Kidney (tissue), 14 donors: ENCODE measurements around the gene FOXE1. TPM values are rescaled to one million over a fixed set of nuclear protein-coding genes. Genes with fewer than 3 reads are reported as not detected.

Experiments used
- DNase-seq, 5 donors: peaks; one replicate each; pipeline ENCODE4 v3.0.0-alpha.2; 2013 to 2020
- FAIRE-seq: peaks from 2 replicates; lab custom pipeline; 2012; peaks lifted over from hg19 to GRCh38; lab: Jason Lieb, UNC
- H3K27ac ChIP-seq, 2 donors: one replicate each; pipeline ENCODE4 v1.7.0; 2013; ENCODE audit warnings: low read depth in 2 of 2, low read length in 2 of 2, inconsistent platforms in 1 of 2
- H3K27me3 ChIP-seq: one replicate; pipeline ENCODE4 v1.7.1; 2013; ENCODE audit warnings: low read length, inconsistent platforms; ENCODE audit not compliant: control insufficient read depth, insufficient read depth
- H3K36me3 ChIP-seq, 3 donors: one replicate each; pipeline versions ENCODE4 v1.7.0 to v1.7.1; 2013; ENCODE audit warnings: low read length in 3 of 3, control low read depth in 1 of 3, inconsistent platforms in 1 of 3; ENCODE audit not compliant: insufficient read depth in 3 of 3, control insufficient read depth in 2 of 3
- H3K4me1 ChIP-seq, 3 donors: one replicate each; pipeline versions ENCODE4 v1.7.0 to v1.7.1; 2013; ENCODE audit warnings: low read length in 3 of 3, inconsistent platforms in 1 of 3, low read depth in 1 of 3; ENCODE audit not compliant: control insufficient read depth in 2 of 3, insufficient read depth in 2 of 3
- H3K4me3 ChIP-seq, 3 donors: one replicate each; pipeline versions ENCODE4 v1.7.0 to v1.8.1; 2013; ENCODE audit warnings: low read length in 3 of 3, control low read depth in 1 of 3, inconsistent platforms in 1 of 3
- H3K9ac ChIP-seq, 3 donors: one replicate each; pipeline versions ENCODE4 v1.7.0 to v1.7.1; 2013; ENCODE audit warnings: low read length in 3 of 3, control low read depth in 1 of 3, inconsistent platforms in 1 of 3
- H3K9me3 ChIP-seq, 3 donors: one replicate each; pipeline versions ENCODE4 v1.7.0 to v1.7.1; 2013; ENCODE audit warnings: low read length in 3 of 3, control low read depth in 1 of 3, inconsistent platforms in 1 of 3; ENCODE audit not compliant: control insufficient read depth in 2 of 3, insufficient read depth in 1 of 3
- intact Hi-C: fragments of 100-400 bp; cut with DNase I; formaldehyde crosslinking; loops from one replicate; pipeline ENCODE4 v1.11.1; 2022
- polyA plus RNA-seq: library from polyadenylated mRNA; stranded (reverse); fragments of 350-450 nt; fragmentation: Illumina TruSeq; extraction: RNeasy Lipid Tissue Mini Kit (QIAGEN cat#74804); gene quantifications from one replicate; pipeline ENCODE4 v1.2.3, GENCODE V29; 2014; ENCODE audit warnings: low read depth, low replicate concordance; ENCODE audit not compliant: insufficient read depth
- total RNA-seq: library from RNA; stranded (reverse); fragmentation: NEBNext Ultra II Directional; extraction: Animal tissue kit (Norgen Biotek cat#: 25700); gene quantifications from one replicate; pipeline ENCODE4 v1.2.1, GENCODE V29; 2021
- TF ChIP-seq, protein P1 (sequence below): IDR thresholded peaks from 3 replicates; pipeline ENCODE4 v1.5.1; 2012; ENCODE audit warnings: mild to moderate bottlenecking, moderate library complexity, borderline replicate concordance; ENCODE audit not compliant: insufficient read depth; ENCODE audit errors: extremely low read depth
- donor health status: control.
- donor health status: control.
- donor health status: control.
- donor health status: control.
- donor health status: control.
- donor health status: DM: yes; HTN: yes; CAD: no.
- donor health status: Normal renal cell carcinoma (clear cell type).

The FOXE1 gene
- total and polyA plus RNA-seq, 2 donors from 2014 or later = 2.2 TPM; not detected in 1

DNA sequence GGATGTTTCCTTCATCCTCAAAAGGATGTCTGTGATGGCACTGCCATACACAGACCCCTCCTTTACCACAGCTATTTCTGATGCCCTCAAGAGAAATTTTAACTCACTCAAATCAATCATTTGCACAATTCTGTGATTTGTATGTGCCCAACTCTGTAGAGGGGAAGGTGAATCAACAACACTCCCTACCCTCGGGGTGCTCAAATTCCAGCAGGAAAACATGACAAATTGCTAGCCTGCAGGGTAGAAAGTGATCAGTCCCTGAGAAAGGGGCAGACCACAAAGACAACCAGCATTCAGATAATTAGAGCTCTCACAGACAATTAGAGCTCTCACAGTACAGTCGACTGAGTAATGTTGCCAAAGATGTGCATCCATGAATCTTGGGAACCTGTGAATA is 45.3 kb upstream of the FOXE1 start:
- Histone ChIP-seq H3K36me3 (no peaks in the 10 kb centered on the region), H3K9me3 (no peaks in the 10 kb centered on the region), H3K27me3 (no peaks in the 10 kb centered on the region), H3K27ac (no peak overlapping the region), H3K9ac (no peak overlapping the region), H3K4me3 (no peak overlapping the region), H3K4me1 (peaks cover 0 to 5% (median 0%) of the 10 kb centered on the region in 3 donors)
- DNase-seq (no peak), FAIRE-seq (no peak)
- intact Hi-C loops = no loop called here
- TF ChIP-seq, protein P1, sequence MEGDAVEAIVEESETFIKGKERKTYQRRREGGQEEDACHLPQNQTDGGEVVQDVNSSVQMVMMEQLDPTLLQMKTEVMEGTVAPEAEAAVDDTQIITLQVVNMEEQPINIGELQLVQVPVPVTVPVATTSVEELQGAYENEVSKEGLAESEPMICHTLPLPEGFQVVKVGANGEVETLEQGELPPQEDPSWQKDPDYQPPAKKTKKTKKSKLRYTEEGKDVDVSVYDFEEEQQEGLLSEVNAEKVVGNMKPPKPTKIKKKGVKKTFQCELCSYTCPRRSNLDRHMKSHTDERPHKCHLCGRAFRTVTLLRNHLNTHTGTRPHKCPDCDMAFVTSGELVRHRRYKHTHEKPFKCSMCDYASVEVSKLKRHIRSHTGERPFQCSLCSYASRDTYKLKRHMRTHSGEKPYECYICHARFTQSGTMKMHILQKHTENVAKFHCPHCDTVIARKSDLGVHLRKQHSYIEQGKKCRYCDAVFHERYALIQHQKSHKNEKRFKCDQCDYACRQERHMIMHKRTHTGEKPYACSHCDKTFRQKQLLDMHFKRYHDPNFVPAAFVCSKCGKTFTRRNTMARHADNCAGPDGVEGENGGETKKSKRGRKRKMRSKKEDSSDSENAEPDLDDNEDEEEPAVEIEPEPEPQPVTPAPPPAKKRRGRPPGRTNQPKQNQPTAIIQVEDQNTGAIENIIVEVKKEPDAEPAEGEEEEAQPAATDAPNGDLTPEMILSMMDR = no peak

DNA sequence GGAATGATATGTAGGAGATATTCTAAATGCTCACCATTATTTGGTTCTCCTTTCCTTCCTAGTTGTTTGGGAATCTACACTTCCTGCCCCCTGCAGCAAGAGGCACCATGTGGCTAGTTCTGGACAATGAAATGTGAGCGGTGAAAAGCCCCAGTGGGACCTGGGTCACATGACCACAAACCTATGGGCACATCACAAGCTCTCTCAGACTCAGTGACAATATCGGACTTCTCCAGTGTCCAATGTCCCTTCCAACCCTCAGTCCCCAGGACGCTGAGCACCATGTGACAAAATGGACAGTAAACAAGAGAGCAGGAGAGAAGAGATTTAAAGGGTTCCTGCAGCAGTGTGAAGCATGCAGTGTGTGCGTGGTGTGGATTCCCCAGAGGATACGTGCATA is 44.6 kb upstream of the FOXE1 start:
- peaks cover 0 to 3% (median 0%) of the 10 kb centered on the region in 3 donors for H3K4me1 ChIP-seq
- DNase-seq (no peak), FAIRE-seq (no peak)
- intact Hi-C loops = no loop called here
- no peak overlapping the region for H3K27ac ChIP-seq
- H3K4me3 ChIP-seq = no peak overlapping the region
- H3K9ac ChIP-seq = no peak overlapping the region
- no peaks in the 10 kb centered on the region for H3K36me3 ChIP-seq
- no peaks in the 10 kb centered on the region for H3K9me3 ChIP-seq
- TF ChIP-seq, protein P1 = no peak
- H3K27me3 ChIP-seq = no peaks in the 10 kb centered on the region

DNA sequence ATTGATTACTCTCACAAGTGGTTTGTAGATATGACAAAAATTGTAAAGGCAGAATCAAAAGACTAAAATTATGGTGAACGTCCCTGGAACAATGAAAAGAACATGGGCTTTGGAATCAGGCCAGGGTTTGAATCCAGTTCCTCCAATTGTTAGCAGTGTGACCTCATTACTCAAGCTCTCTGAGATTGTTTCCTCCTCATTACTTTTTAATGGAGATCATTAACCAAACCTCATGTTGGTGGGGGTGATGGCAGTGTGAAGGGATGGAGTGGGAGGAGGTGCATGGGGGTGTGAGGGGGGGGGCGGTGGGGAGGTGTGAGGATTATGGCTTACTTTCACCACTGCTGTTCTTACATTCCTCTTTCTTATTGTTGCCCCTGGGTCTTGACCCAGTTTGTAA is 44.1 kb upstream of the FOXE1 start:
- no peak for FAIRE-seq
- TF ChIP-seq, protein P1 = no peak
- H3K27ac ChIP-seq = no peak overlapping the region
- no peak overlapping the region for H3K9ac ChIP-seq
- intact Hi-C loops = no loop called here
- no peaks in the 10 kb centered on the region for H3K9me3 ChIP-seq
- H3K27me3 ChIP-seq = no peaks in the 10 kb centered on the region
- peak in 3 of 5 donors; percentile 41 to 74 (median 52) for DNase-seq
- H3K36me3 ChIP-seq = no peaks in the 10 kb centered on the region
- no peak overlapping the region for H3K4me3 ChIP-seq
- H3K4me1 ChIP-seq = no peaks in the 10 kb centered on the region
